Neural crest cell (in vitro differentiated cells): ENCODE measurements around the gene ENOX1. TPM values are rescaled to one million over a fixed set of nuclear protein-coding genes. Genes with fewer than 3 reads are reported as not detected.

Experiments
- DNase-seq: peaks from one replicate; pipeline ENCODE4 v3.0.0; 2021; ENCODE audit warnings: low read depth, mixed read lengths, low spot score
- H3K27ac Mint-ChIP-seq: one replicate; pipeline ENCODE4 v1.8.0; 2021; ENCODE audit warnings: mild to moderate bottlenecking, mixed read lengths; ENCODE audit not compliant: unreplicated experiment
- H3K27me3 Mint-ChIP-seq: 2 replicates; pipeline ENCODE4 v1.8.0; 2021; ENCODE audit warnings: low read depth, mild to moderate bottlenecking, mixed read lengths
- H3K36me3 Mint-ChIP-seq: 2 replicates; pipeline ENCODE4 v1.8.0; 2021; ENCODE audit warnings: low read depth, mild to moderate bottlenecking, mixed read lengths
- H3K4me1 Mint-ChIP-seq: 2 replicates; pipeline ENCODE4 v1.8.0; 2021; ENCODE audit warnings: mixed read lengths
- H3K4me3 Mint-ChIP-seq: one replicate; pipeline ENCODE4 v1.8.0; 2021; ENCODE audit warnings: mild to moderate bottlenecking, mixed read lengths
- H3K9me3 Mint-ChIP-seq: 2 replicates; pipeline ENCODE4 v1.8.0; 2021; ENCODE audit warnings: mixed read lengths
- total RNA-seq: library from RNA; stranded (reverse); gene quantifications from 2 replicates; pipeline ENCODE4 v1.2.1, GENCODE V29; 2021
- TF ChIP-seq, protein P1 (sequence below): fragments of 200-600 bp; sonication (generic); conservative IDR thresholded peaks from 2 replicates; pipeline ENCODE4 v1.5.0; 2021; ENCODE audit warnings: antibody characterized with exemption, mild to moderate bottlenecking

Gene ENOX1
- total RNA-seq, 1 donor from 2014 or later: 3.8 TPM

DNA sequence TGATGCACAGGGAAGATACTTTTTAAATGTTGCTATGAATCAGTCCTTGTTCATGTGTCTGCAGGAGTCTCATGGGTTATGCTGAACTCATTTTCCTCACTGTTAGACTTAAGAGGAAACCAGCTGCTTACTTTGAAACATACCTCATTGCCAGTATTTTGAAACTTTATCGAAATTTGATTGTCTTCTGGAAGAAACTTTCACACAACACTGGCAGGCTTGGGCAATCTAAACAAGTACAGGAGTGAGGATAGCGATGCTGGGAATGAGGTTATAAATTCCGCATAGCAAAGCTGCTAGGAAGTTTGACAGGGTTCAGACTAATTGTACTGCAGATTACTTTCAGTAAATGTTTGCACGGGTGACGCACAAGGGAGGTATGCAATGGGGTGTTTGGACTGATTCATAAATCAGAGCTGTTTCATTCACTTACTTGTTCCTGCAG lies 517.7 kb downstream of the ENOX1 start:
- H3K27me3 Mint-ChIP-seq: no peaks in the 10 kb centered on the region
- TF ChIP-seq, protein P1, sequence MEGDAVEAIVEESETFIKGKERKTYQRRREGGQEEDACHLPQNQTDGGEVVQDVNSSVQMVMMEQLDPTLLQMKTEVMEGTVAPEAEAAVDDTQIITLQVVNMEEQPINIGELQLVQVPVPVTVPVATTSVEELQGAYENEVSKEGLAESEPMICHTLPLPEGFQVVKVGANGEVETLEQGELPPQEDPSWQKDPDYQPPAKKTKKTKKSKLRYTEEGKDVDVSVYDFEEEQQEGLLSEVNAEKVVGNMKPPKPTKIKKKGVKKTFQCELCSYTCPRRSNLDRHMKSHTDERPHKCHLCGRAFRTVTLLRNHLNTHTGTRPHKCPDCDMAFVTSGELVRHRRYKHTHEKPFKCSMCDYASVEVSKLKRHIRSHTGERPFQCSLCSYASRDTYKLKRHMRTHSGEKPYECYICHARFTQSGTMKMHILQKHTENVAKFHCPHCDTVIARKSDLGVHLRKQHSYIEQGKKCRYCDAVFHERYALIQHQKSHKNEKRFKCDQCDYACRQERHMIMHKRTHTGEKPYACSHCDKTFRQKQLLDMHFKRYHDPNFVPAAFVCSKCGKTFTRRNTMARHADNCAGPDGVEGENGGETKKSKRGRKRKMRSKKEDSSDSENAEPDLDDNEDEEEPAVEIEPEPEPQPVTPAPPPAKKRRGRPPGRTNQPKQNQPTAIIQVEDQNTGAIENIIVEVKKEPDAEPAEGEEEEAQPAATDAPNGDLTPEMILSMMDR: no peak
- no peak overlapping the region for H3K4me3 Mint-ChIP-seq
- DNase-seq: no peak
- no peaks in the 10 kb centered on the region for H3K36me3 Mint-ChIP-seq
- H3K9me3 Mint-ChIP-seq: no peaks in the 10 kb centered on the region
- H3K4me1 Mint-ChIP-seq: peaks cover 37% of the 10 kb centered on the region
- no peak overlapping the region for H3K27ac Mint-ChIP-seq

DNA sequence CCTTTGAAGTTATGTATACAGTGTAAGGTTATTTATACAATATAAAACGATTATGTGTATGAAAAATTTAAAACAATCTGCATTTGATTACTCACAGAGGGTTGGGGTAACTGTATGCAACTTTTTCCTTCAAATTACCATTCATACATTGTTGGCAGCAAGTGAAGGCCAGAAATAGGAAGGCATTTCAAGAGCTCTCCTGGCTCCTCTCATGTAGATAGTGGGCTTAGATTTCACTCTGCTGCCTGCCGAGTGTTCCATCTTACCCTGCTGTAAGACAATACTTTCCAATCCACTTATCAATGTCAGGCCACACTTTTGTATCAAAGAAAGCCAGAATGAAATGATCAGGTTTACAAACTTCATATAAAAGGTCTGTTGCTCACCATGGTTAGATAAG lies 518.1 kb downstream of the ENOX1 start:
- H3K27ac Mint-ChIP-seq: no peak overlapping the region
- no peak overlapping the region for H3K4me3 Mint-ChIP-seq
- peaks cover 37% of the 10 kb centered on the region for H3K4me1 Mint-ChIP-seq
- no peaks in the 10 kb centered on the region for H3K27me3 Mint-ChIP-seq
- TF ChIP-seq, protein P1: no peak
- H3K36me3 Mint-ChIP-seq: no peaks in the 10 kb centered on the region
- DNase-seq: no peak
- H3K9me3 Mint-ChIP-seq: no peaks in the 10 kb centered on the region

DNA sequence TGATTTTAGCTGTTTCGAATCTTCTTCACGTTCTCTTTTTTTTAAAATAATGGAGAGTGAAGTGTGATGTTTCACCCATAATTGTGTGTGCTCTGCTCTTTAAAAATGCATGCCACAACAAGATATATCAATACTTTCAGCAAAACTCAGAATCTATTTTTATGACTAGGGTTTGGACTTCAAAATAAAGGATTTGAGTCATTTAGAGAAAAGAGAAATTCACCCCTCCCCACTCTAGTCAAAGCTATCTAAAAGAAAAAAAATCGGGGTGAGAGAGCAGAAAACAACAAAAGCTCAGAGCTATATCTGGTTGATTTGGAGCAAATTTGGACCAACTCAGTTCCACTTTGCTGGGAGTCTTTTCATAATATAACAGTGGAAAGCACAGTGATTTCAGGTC lies 518.9 kb downstream of the ENOX1 start:
- Mint-ChIP-seq H3K27ac (no peak overlapping the region), H3K27me3 (no peaks in the 10 kb centered on the region), H3K4me3 (no peak overlapping the region), H3K36me3 (no peaks in the 10 kb centered on the region), H3K4me1 (peaks cover 33% of the 10 kb centered on the region), H3K9me3 (no peaks in the 10 kb centered on the region)
- no peak for DNase-seq
- TF ChIP-seq, protein P1: no peak

DNA sequence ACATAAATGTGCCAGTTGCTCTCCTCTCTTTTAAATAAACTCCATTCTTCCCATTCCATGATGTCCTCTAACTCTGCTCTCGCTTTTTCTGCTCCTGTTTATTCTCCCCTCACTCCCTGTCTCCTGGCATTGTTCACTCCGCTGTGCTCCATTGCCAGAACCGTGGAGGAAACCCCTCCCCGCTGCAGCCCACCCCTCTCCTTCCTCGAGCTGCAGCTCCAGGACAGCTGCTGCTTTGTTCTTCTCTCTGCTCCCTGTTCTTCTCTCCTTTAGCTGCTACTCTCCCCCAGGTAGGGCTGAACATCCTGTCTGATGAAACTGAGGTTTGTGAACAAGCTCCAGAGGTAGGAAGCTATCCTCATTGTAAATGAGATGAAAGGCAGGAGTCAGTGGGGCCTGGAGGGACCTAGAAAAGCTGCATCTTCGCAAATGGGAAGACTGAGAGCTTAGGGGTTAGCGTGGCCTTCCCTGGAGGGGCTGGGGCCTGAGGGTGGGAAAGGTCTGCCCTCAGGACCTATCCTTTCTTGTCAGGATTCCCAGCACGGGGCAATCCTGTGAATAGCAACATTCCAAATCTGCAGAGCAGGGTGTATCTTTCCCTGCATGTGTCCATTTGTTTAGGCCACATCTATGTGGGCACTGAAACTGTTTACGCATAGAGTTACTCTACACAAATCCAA lies 519.7 kb downstream of the ENOX1 start:
- Mint-ChIP-seq H3K27ac (peak overlapping the region; percentile 96), H3K36me3 (no peaks in the 10 kb centered on the region), H3K4me1 (peaks cover 31% of the 10 kb centered on the region), H3K9me3 (no peaks in the 10 kb centered on the region), H3K27me3 (no peaks in the 10 kb centered on the region), H3K4me3 (no peak overlapping the region)
- TF ChIP-seq, protein P1: no peak
- no peak for DNase-seq

DNA sequence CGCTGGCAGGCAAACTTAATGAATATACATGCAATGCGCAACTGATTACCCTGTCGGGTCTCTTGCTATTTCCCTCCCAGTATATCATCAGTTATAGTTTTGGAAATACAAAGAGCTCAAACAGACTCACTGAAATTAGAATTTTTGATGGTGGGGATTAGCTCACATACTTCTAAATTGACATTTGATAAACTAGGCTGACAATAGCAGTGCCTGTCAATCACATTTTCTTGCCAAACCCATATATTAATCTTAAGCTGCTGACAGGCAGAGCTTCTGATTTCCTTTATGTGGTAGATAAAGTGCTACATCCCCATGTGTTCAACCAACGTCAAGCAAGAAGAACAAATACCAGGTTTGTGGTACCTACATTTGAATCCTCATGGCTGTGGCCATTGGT lies 521.7 kb downstream of the ENOX1 start:
- Mint-ChIP-seq H3K9me3 (peaks cover 5% of the 10 kb centered on the region), H3K36me3 (no peaks in the 10 kb centered on the region), H3K4me1 (peaks cover 31% of the 10 kb centered on the region), H3K27ac (no peak overlapping the region), H3K27me3 (no peaks in the 10 kb centered on the region), H3K4me3 (no peak overlapping the region)
- no peak for DNase-seq
- TF ChIP-seq, protein P1: no peak
